Natural killer cell treated with Interleukin-12 subunit alpha and Interleukin-12 subunit beta and Interleukin-15 and Interleukin-18, amount 100 ng/mL, for 72 hours (primary cell): ENCODE measurements around the gene NSF. TPM values are rescaled to one million over a fixed set of nuclear protein-coding genes. Genes with fewer than 3 reads are reported as not detected.
"Not testable (repeated sequence)": the region's sequence is repeated elsewhere in the genome, so short reads cannot be mapped to it uniquely, and the experiment has no call there.

Experiments
- ATAC-seq, 2 donors: fragments of 150-1000 bp; cut with Tn5 transposase in 1 of 2; sonication (Bioruptor Pico), chemical (Tn5 transposase) in 1 of 2; 2 replicates each; pipeline ENCODE4 v1.10.0; 2021
- DNase-seq: peaks from one replicate; pipeline ENCODE4 v3.0.0; 2022; ENCODE audit warnings: low spot score
- H3K27ac Mint-ChIP-seq, 2 donors: 1 replicate in 1 of 2; 2 replicates in 1 of 2; pipeline ENCODE4 v1.8.0; 2022; ENCODE audit warnings: mixed read lengths in 2 of 2, mild to moderate bottlenecking in 1 of 2, moderate library complexity in 1 of 2
- H3K27me3 Mint-ChIP-seq, 2 donors: 1 replicate in 1 of 2; 2 replicates in 1 of 2; pipeline ENCODE4 v1.8.0; 2022; ENCODE audit warnings: mixed read lengths in 2 of 2
- H3K36me3 Mint-ChIP-seq: one replicate; pipeline ENCODE4 v1.8.0; 2022; ENCODE audit warnings: mixed read lengths
- H3K4me1 Mint-ChIP-seq, 2 donors: 1 replicate in 1 of 2; 2 replicates in 1 of 2; pipeline ENCODE4 v1.8.0; 2022; ENCODE audit warnings: low read depth in 2 of 2, mixed read lengths in 2 of 2, mild to moderate bottlenecking in 1 of 2
- H3K4me3 Mint-ChIP-seq: one replicate; pipeline ENCODE4 v1.8.0; 2022; ENCODE audit warnings: mixed read lengths
- H3K9me3 Mint-ChIP-seq: 2 replicates; pipeline ENCODE4 v1.8.0; 2022; ENCODE audit warnings: mixed read lengths
- total RNA-seq, 2 donors: library from RNA; stranded (reverse); gene quantifications; one replicate each; pipeline ENCODE4 v1.2.3, GENCODE V29; 2022

NSF gene
- total RNA-seq: 10 to 100 TPM; 56.5 to 62.3 TPM

DNA sequence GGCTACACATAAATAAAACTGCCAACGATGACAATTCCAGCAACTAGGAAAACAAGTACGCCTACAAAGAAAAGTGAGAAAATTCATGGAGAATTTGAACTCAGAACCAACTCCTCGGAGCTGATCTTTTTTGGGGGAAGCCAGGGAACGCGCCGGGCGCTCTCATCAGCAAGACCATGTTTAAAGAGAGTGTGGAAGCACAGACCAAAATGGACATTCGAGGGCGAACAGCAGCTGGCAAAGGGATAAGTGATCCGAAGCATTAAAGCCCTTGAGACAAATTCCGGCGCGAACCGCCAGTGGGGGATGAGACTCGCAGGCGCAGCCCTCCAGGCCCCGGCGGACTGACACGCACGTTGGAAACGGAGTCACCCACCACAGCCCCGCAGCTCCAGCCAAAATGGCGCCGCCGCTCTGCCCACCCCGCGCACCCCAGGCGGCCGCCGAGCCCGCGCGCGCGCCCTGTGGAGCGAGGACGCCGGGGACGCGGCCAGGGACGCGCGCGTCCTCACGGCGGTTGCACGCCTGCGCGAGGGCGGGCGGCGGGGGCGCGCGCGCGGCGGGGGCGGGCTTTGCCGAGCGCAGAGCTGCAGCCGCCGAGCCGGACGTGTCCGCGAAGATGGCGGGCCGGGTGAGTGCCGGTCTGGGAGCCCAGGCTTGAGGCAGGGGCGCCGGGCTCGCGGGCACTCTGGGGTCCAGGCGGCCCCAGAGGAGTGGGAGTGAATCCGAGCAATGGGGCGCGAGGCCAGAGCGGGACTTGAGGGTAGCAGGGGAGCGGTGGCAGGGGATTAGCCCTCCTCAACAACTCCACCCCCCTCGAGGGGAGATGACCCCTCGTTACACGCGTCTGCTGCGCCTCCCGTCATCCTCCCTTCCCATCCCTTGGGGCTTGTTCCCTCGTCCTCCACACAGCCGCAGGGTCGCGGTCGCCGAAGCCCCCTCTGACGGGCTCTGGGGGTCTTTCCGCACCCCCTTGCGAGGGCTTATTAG lies at the start of gene NSF:
Gene NSF, plus strand, starts transcription at position 513 of the 990 bp plus-strand sequence. Its CDS starts 107 bp downstream, at position 620.
- ATAC-seq: peak; percentile 98
- H3K27me3 Mint-ChIP-seq, H3K9me3 Mint-ChIP-seq, H3K4me1 Mint-ChIP-seq, H3K4me3 Mint-ChIP-seq, H3K36me3 Mint-ChIP-seq, DNase-seq, H3K27ac Mint-ChIP-seq: not testable (repeated sequence)

DNA sequence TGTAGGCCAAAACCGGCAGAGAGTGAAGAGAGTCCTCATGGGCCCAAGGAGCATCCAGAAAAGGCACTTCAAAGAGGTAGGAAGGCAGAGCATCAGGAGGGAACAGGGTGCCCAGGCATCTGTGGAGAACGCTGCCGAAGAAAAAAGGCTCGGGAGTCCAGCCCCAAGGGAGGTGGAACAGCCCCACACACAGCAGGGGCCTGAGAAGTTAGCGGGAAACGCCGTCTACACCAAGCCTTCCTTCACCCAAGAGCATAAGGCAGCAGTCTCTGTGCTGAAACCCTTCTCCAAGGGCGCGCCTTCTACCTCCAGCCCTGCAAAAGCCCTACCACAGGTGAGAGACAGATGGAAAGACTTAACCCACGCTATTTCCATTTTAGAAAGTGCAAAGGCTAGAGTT lies 41.9 kb upstream of the NSF start:
- not testable (repeated sequence) for H3K27me3 Mint-ChIP-seq, H3K36me3 Mint-ChIP-seq, DNase-seq, H3K27ac Mint-ChIP-seq, H3K4me1 Mint-ChIP-seq, ATAC-seq, H3K4me3 Mint-ChIP-seq, H3K9me3 Mint-ChIP-seq

DNA sequence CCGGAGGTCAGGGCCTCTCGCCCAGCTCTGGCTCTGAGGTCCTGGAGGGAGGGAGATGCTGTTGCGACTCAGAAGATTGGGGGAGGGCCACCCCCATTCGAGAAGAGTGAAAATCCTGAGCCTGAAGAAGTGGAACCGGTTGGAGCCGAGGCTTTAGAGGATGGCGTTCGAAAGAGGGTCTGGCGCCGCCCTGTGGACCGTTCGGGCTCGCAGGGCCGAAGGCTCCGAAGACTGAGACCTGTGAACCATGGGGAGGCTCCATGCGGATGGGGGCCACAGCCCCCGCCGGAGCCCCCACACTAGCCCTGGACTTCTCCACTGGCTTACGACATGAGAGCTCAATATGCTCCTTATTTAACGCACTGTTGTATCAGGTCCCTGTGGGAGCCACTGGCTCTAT lies 31.3 kb upstream of the NSF start:
- ATAC-seq, H3K4me3 Mint-ChIP-seq, H3K36me3 Mint-ChIP-seq, DNase-seq, H3K27me3 Mint-ChIP-seq, H3K27ac Mint-ChIP-seq, H3K4me1 Mint-ChIP-seq, H3K9me3 Mint-ChIP-seq: not testable (repeated sequence)

DNA sequence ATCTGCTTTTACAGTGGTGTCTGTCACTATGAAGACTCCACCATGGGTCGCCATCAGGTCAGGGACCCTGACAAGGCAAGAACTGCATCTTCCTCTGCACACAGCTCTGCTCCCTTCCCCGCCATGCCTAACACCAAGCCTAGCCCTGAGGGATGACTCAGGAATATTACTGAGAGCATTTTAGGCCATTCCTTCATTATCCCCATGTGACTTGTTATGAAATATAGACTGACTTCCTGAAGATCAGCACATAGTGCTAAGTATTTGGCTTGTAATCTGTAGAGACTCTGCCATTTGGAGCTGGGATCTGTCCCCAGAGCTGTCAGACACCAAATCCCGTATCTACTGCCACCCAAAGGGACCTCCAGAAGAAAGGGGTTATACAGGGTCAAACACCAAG lies 30.4 kb upstream of the NSF start:
- not testable (repeated sequence) for H3K9me3 Mint-ChIP-seq, H3K27me3 Mint-ChIP-seq, H3K27ac Mint-ChIP-seq, DNase-seq, H3K4me3 Mint-ChIP-seq, H3K36me3 Mint-ChIP-seq, ATAC-seq, H3K4me1 Mint-ChIP-seq

DNA sequence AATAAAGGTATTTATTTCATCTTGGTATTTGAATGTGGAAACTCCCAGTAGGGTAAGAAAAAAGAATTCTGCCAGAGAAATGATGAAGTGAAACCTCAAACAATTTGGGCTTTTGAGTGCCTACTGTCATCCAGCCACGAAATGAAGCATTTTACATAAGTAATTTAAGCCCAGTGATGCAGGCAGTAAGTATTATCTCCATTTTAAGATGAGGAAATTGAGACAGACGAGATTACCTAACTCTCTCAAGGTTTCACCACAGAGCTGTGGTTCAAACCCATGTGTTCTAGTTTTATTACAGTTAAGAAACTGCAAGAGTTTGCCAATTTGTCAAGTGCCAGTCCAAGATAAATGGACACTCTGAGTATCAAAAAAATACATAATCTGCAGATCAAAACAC lies 24.2 kb upstream of the NSF start:
- not testable (repeated sequence) for H3K4me1 Mint-ChIP-seq, H3K4me3 Mint-ChIP-seq, H3K9me3 Mint-ChIP-seq, DNase-seq, H3K27me3 Mint-ChIP-seq, H3K27ac Mint-ChIP-seq, H3K36me3 Mint-ChIP-seq
- ATAC-seq: peak; percentile 76 to 81

DNA sequence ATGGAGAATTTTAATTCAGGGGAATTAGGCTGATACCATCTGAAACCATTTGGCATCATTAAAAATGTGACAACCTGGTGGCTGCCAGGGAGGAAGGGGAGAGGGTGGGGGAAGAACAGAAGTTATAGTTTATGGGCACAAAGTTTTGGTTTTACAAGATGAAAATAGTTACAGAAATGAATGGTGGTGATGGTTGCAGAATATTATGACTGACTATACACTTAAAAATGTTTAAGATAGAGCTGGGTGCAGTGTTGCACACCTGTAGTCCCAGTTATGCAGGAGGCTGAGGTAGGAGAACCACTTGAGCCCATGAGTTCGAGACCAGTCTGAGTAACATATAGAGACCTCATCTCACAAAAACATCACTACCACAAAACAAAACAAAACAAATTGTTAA lies 23.5 kb upstream of the NSF start:
- not testable (repeated sequence) for DNase-seq, H3K4me1 Mint-ChIP-seq, ATAC-seq, H3K36me3 Mint-ChIP-seq, H3K9me3 Mint-ChIP-seq, H3K27ac Mint-ChIP-seq, H3K27me3 Mint-ChIP-seq, H3K4me3 Mint-ChIP-seq

DNA sequence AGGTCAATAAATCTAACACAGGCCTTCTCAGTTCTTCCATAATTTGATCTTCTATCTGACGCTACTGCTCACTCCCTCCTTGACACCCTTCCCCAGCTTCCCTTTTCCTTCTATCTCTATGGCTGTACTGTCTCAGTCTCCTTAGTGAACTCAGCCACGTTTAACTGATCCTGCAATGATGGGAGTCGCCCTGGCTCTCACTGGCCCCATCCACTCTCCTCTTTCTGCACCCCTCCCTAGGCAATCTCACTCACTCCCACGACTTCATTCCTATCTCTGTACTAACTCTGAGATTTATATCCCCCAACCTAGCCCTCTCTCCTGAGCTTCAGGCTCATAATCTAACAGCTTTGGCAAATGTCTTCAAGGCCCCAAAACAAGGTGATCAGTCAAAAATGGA lies 18.7 kb upstream of the NSF start:
- ATAC-seq, H3K36me3 Mint-ChIP-seq, H3K27ac Mint-ChIP-seq, H3K9me3 Mint-ChIP-seq, DNase-seq, H3K4me3 Mint-ChIP-seq, H3K27me3 Mint-ChIP-seq, H3K4me1 Mint-ChIP-seq: not testable (repeated sequence)

DNA sequence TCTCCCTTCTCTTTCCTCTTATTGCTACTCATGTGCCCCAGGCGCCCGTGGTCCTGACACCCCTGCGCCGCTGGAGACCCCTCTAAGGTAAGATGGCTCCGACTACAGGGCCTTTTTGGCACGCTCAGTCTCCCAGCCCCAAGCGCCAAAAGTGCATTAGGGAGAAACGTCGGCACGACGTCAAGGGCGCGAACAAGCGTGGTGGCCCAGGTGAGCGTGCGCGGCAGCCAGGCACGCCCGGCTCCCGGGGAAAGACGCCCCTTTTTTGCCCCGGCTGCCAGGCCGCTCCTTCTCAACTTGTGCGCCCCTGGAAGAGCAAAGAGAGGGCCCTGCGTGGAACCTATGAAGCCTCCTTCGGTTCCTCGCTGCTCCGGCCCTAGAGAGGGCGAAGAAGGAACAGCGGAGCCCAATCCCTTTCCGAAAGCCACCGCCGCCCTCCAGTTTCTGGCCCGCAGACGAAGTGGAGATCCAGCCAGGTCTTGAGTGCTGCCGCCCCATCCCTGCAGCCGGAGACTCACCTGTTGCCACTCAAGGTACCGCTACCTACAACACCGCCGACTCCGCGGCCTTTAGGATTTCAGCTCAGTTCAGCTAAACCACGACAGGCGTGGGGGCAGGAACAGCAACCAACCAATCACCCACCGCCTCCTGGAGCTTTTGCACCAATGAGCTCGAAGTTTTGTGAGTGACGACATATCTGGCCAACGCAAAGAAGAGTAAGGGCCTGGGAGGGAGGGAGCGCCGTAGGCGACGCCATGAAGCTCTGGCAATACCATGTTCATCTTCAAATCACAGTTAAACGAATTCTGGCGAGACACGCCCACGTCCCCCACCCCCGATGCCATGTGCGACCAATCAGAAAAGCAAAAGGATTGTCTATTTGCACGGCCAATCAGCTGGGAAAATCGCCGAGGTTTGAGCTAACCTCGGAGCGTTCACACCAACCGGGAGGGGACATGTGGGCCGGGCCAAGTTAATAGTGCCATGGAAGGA lies 11.1 kb upstream of the NSF start, which contains the start of gene ARL17A:
Gene ARL17A, minus strand, starts transcription at position 609 of the 993 bp plus-strand sequence. CDS start 3,369 bp downstream, outside the sequence.
- H3K9me3 Mint-ChIP-seq, H3K27ac Mint-ChIP-seq, H3K4me3 Mint-ChIP-seq, H3K4me1 Mint-ChIP-seq, H3K36me3 Mint-ChIP-seq, H3K27me3 Mint-ChIP-seq: not testable (repeated sequence)
- ATAC-seq (peak; percentile 96 to 99), DNase-seq (peak; percentile 88)

DNA sequence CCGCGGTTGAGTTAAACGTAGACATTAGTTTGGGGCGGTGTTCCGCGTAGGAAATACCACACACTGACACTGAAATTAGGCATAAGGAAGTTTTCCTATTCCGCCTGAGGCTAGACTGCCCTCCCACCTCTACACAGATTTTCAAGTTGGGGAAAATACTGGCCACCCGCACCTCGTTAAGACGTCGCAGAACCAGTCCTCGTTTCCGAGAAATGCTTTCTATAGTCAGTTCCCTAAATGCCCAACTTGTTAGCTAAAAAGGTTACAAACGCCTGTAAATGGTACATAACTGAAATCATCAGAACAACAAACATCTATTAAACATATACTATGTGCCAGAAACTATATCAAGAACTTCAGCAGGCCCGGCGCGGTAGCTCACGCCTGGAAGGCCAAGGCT lies 10.4 kb upstream of the NSF start:
- not testable (repeated sequence) for H3K4me1 Mint-ChIP-seq, ATAC-seq, H3K9me3 Mint-ChIP-seq, H3K27me3 Mint-ChIP-seq, H3K4me3 Mint-ChIP-seq, H3K27ac Mint-ChIP-seq, DNase-seq, H3K36me3 Mint-ChIP-seq

DNA sequence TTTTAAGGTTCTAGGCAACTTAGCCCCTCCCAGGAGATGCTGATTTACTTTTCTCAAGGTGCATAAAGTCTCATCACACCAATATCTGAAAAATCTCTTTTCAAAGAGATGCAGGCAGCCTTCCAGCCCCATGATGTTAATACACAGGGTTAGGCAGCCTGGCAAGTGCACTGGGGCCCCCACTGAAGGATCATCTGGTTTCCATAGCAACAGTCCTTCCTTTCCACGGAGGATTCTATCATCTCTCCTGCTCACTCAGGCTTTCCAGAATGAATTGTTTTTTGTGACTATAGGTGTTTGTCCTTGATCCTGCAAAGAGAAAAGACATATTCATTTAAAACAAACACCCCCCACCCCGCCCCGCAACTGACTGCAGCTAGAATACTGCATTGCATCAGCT lies 5.0 kb upstream of the NSF start:
- H3K27me3 Mint-ChIP-seq, H3K4me1 Mint-ChIP-seq, H3K36me3 Mint-ChIP-seq, H3K4me3 Mint-ChIP-seq, DNase-seq, H3K27ac Mint-ChIP-seq, ATAC-seq, H3K9me3 Mint-ChIP-seq: not testable (repeated sequence)

DNA sequence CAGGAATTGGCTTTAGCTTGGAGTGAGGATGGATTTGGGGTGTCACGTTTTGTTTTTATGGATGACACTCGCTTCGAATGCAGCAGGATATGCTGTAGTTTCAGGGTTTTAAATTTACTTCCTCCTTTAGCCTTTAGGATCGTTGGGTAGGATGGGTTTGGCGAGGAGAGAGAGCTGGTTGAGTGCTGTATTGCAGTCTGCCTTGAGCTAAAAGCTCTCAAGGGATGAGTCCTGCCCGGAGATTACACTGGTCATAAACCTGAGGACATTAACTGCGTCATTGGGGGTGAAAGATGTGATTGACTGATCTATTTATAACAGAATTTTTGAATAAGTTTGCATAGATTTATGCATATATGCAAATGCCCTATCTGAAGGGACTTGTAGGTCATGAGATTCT lies 863 bp downstream of the NSF start:
- H3K4me1 Mint-ChIP-seq, H3K9me3 Mint-ChIP-seq, H3K27ac Mint-ChIP-seq, DNase-seq, H3K36me3 Mint-ChIP-seq, H3K27me3 Mint-ChIP-seq, H3K4me3 Mint-ChIP-seq: not testable (repeated sequence)
- ATAC-seq: peak in 1 of 2 donors; percentile 46

DNA sequence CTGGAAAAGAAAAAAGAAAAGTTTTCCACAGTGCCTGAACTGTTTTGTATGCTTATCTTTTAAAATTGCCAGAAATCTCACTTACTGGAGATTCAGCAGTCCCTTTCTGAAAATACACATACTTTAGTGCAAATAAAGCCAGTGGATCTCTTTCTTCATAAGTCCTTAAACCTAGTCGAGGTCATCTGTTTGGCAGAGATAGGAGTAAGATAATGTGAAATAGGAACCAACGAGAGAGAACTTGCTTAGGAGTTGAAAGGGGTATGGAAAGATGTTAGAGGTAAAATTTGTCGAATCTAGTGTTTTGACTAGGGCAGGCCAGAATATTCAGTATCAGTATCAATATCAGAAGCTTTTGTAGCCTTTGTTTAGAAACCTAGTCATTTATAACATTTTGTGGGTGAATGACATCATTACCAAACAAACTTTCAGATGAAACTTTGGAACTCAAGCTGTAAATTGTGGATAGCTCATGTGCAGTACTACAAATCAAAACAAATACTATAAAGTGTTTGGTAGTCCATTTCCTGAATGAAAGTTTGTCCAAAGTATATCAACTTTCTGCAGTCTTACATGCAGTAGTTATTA lies 8.0 kb downstream of the NSF start:
- DNase-seq, H3K9me3 Mint-ChIP-seq, H3K36me3 Mint-ChIP-seq, H3K27me3 Mint-ChIP-seq, H3K27ac Mint-ChIP-seq, H3K4me1 Mint-ChIP-seq, H3K4me3 Mint-ChIP-seq: not testable (repeated sequence)
- peak; percentile 63 to 81 for ATAC-seq

DNA sequence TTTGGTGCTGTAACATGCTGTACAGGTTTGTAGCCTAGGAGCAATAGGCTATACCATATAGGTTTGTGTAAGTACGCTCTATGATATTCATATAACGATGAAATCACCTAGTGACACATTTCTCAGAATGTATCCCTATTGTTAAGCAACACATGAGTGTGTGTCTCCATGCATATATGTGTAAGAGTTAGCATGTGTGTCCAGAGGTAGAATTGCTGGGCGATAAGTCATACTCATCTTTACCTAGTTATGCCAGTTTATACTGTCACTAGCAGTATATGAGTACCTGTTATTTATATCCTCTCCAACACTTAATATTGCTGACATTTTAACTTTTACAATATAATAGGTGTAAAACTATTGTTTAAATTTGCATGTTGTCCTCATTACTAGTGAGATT lies 10.3 kb downstream of the NSF start:
- not testable (repeated sequence) for H3K36me3 Mint-ChIP-seq, H3K4me3 Mint-ChIP-seq

More for the DNA sequence above, 10.3 kb downstream of the NSF start:
- DNase-seq, H3K4me1 Mint-ChIP-seq, H3K27me3 Mint-ChIP-seq, H3K9me3 Mint-ChIP-seq, H3K27ac Mint-ChIP-seq: not testable (repeated sequence)
- ATAC-seq: peak in 1 of 2 donors; percentile 56
